MM.1S (cell line): ENCODE results near the gene ZDHHC11B.
"Not testable (repeated sequence)": the region's sequence is repeated elsewhere in the genome, so short reads cannot be mapped to it uniquely, and the experiment has no call there.

Source experiments
- EZH2 ChIP-seq: fragments of 300-600 bp; sonication (generic); optimal IDR thresholded peaks from 2 replicates; pipeline ENCODE3; 2017; ENCODE audit warnings: low read depth, mild to moderate bottlenecking, antibody characterized with exemption, low read length, mixed read lengths
- EZH2phosphoT487 ChIP-seq: fragments of 300-600 bp; sonication (generic); IDR thresholded peaks from 2 replicates; pipeline ENCODE4 v1.6.1; 2018; ENCODE audit warnings: antibody characterized with exemption, low read length
- TF ChIP-seq, protein P1 (sequence below): fragments of 300-600 bp; sonication (generic); IDR thresholded peaks from 2 replicates; pipeline ENCODE4 v1.5.1; 2016; ENCODE audit warnings: antibody characterized with exemption, low read length, mixed read lengths

GRCh38 chr5:732754-733454, 51.6 kb downstream of the ZDHHC11B start:
- TF ChIP-seq, protein P1, sequence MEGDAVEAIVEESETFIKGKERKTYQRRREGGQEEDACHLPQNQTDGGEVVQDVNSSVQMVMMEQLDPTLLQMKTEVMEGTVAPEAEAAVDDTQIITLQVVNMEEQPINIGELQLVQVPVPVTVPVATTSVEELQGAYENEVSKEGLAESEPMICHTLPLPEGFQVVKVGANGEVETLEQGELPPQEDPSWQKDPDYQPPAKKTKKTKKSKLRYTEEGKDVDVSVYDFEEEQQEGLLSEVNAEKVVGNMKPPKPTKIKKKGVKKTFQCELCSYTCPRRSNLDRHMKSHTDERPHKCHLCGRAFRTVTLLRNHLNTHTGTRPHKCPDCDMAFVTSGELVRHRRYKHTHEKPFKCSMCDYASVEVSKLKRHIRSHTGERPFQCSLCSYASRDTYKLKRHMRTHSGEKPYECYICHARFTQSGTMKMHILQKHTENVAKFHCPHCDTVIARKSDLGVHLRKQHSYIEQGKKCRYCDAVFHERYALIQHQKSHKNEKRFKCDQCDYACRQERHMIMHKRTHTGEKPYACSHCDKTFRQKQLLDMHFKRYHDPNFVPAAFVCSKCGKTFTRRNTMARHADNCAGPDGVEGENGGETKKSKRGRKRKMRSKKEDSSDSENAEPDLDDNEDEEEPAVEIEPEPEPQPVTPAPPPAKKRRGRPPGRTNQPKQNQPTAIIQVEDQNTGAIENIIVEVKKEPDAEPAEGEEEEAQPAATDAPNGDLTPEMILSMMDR: not testable (repeated sequence)
- TF ChIP-seq EZH2, EZH2phosphoT487: not testable (repeated sequence)
